AG09309 (cell line): Measurements from ENCODE around the gene ACLY.
"Not testable (repeated sequence)": the region's sequence is repeated elsewhere in the genome, so short reads cannot be mapped to it uniquely, and the experiment has no call there.

Experiments used
- DNase-seq: peaks from one replicate; pipeline ENCODE4 v3.0.0-alpha.2; 2010; ENCODE audit warnings: low read depth
- H3K4me3 ChIP-seq: 2 replicates; pipeline ENCODE4 v1.5.1; 2011; ENCODE audit warnings: mild to moderate bottlenecking, low read depth, low read length, moderate library complexity; ENCODE audit not compliant: control insufficient read depth
- TF ChIP-seq, protein P1 (sequence below): IDR thresholded peaks from 2 replicates; pipeline ENCODE4 v1.5.1; 2011; ENCODE audit warnings: mild to moderate bottlenecking, low read depth, low read length, inconsistent platforms; ENCODE audit not compliant: insufficient read depth, control insufficient read depth; ENCODE audit errors: missing control alignments

Gene ACLY

GRCh38 chr17:41880130-41880529 is 38.6 kb downstream of the ACLY start:
- no peak overlapping the region for H3K4me3 ChIP-seq
- no peak for DNase-seq
- TF ChIP-seq, protein P1, sequence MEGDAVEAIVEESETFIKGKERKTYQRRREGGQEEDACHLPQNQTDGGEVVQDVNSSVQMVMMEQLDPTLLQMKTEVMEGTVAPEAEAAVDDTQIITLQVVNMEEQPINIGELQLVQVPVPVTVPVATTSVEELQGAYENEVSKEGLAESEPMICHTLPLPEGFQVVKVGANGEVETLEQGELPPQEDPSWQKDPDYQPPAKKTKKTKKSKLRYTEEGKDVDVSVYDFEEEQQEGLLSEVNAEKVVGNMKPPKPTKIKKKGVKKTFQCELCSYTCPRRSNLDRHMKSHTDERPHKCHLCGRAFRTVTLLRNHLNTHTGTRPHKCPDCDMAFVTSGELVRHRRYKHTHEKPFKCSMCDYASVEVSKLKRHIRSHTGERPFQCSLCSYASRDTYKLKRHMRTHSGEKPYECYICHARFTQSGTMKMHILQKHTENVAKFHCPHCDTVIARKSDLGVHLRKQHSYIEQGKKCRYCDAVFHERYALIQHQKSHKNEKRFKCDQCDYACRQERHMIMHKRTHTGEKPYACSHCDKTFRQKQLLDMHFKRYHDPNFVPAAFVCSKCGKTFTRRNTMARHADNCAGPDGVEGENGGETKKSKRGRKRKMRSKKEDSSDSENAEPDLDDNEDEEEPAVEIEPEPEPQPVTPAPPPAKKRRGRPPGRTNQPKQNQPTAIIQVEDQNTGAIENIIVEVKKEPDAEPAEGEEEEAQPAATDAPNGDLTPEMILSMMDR, result no peak

DNA sequence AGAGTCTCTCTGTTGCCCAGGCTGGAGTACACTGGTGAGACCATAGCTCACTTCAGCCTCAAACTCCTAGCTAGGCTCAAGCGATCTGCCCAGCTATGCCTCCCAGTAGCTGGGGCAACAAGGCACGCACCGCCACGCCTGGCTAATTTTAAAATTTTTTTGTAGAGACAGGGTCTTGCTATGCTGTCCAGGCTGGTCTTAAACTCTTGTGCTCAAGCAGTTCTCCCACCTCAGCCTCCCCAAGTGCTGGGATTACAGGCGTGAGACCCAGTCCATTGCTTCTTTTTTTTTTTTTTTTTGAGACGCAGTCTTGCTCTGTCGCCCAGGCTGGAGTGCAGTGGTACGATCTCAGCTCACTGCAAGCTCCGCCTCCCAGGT is 44.5 kb downstream of the ACLY start:
- not testable (repeated sequence) for DNase-seq, H3K4me3 ChIP-seq

- DNase-seq, result peak; percentile 3
- H3K4me3 ChIP-seq, result no peak overlapping the region
- TF ChIP-seq, protein P1, result no peak
Observed at GRCh38 chr17:41873559-41874292, 45.0 kb downstream of the ACLY start.

GRCh38 chr17:41871789-41872188 is 47.0 kb downstream of the ACLY start:
- TF ChIP-seq, protein P1, result no peak
- no peak for DNase-seq
- no peak overlapping the region for H3K4me3 ChIP-seq

- TF ChIP-seq, protein P1, result no peak
- DNase-seq, result no peak
- H3K4me3 ChIP-seq, result no peak overlapping the region
Observed at GRCh38 chr17:41870627-41871026, 48.1 kb downstream of the ACLY start.

DNA sequence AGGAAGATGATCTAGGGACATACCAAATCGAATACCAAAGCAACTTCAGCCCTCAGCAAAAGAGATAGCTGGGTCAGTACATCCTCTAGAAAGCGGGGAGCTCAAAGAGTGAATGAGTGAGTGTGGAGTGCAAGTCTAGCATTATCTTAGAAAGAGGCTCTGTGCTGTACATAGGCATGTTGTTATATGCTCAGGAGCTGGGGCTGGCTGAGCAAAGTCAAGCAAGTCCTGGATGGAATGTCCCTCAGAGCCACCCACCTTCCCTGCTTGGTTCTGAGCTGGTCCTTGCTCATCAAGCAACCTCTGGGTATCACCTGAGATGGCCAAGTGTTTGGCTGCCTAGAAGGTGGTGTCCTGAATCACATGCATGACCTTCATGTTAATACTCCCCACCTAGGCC is 48.7 kb downstream of the ACLY start:
- no peak for DNase-seq

DNA sequence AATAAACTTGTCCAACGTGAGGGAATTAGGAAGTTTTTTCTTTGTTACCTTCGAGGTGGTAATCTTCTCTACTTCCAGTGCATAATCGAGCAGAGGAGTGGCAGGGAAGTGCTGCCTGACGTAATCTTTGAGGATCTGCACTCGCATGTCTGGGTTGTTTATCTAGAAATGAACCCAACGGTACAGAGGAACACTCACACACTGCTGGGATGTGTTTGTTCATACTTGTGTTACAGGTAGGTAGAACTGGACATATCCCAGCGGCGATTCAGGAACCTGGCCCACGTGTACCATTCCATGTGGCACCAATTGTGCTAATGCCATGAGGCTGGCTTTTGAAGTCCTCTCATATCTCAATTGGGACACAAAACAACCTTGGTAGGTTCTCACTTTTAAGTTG is 49.3 kb downstream of the ACLY start:
- H3K4me3 ChIP-seq, result no peak overlapping the region
- DNase-seq, result no peak
- TF ChIP-seq, protein P1, result no peak

More for the DNA sequence above, 48.7 kb downstream of the ACLY start:
- H3K4me3 ChIP-seq, result no peak overlapping the region
- TF ChIP-seq, protein P1, result no peak
